GOT3 (cell line): Measurements from ENCODE around the gene WNT11.

Experiments used
- DNase-seq: peaks from one replicate; lab custom pipeline; 2025; ENCODE audit warnings: mixed read lengths; lab: John Stamatoyannopoulos, UW

WNT11 gene

DNA sequence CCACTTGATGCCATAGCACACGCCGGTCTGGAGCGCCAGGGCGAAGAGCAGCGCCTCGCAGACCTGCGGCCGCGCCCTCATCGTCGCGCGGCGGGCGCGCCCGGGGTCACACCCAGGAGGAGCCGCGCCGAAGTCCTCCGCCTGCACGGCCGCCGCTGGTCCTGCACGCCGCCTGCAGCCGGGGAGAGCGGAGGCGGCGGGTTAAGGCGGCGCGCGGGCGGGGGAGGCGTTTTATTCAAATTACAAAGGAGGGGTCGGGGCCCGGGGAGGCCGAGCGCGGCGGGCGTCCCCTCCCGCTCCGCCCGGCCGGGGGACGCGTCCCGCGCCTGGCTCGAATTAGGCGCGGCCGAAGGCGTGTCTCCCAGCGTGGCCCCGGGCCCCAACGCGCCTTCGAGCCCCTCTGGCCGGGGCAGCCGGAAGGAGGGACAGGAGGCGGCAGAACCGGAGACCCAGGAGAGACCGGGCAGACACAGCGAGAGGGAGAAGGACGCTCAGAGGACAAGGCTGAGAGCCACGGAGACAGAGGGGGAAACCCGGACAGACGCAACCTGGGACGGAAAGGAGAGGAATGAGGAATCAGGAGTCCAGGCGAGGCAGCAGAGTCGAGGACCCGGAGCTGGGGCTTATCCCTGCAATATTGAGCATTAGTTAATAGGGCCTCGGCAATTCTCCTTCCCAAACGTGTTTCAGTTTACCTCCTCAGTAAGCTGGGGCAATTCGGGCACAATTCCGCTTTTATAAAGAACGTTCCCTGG, at the start of gene WNT11:
Gene WNT11 (minus strand): TSS at position 176 of the 755 bp plus-strand sequence. CDS start 95 bp downstream, at position 81.
- DNase-seq, result no peak

DNA sequence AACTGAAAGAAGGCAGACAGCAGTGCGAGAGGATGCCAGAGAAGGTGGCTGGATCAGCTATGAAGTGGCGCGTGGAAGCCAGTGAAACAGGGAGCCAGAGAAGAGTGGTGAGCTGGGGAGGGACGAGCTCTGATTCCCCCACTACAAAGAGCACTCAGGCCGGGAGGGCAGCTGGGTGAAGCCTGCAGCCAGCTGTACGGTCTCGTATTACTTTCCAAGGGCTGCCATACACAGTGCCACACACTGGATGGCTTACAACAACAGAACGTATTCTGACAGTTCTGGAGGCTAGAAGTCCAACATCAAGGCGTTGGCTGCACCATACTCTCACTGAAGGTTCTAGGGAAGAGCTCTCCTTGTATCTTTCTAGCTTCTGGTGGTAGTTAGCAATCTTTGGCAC, 47.1 kb upstream of the WNT11 start:
- DNase-seq, result no peak

DNA sequence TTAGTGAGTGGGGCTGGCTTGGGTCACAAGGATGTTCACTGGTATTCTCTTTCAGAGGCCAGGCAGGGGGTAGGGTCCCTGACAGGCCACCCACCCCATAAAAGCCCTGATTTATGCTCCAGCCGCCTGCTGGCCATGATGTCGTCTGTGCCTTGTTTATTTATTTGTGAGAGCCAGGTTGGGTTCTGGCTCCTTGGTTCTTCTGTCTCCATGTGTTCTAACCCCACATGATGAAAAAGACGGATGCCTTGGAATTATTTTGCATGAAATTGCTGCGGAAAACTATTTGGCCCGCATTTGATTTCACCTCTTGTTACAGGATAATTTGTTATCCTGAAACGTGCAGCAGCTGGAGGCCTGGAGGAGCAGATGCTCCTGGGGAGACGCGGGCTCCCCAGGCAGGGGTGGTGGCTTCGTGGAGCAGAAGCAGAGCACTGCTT, 46.3 kb upstream of the WNT11 start:
- DNase-seq, result no peak

DNA sequence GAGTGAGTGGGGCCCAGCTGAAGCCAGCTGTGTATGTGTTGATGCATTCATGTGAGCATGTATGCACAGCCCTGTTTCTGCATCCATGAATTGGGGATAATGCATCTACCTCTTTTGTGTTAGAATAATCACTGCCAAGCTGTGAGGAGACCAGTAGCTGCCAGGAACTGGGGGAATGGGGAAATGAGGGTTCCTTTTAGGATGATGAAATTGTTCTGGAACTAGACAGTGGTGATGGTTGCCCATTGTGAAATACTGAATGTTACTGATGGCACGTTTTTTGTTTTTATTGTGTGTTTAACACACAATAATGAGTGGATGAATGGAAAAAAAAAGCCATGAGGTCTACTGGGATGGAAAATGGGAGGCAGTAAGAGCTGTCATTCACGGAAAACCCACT, 45.3 kb upstream of the WNT11 start:
- no peak for DNase-seq

DNA sequence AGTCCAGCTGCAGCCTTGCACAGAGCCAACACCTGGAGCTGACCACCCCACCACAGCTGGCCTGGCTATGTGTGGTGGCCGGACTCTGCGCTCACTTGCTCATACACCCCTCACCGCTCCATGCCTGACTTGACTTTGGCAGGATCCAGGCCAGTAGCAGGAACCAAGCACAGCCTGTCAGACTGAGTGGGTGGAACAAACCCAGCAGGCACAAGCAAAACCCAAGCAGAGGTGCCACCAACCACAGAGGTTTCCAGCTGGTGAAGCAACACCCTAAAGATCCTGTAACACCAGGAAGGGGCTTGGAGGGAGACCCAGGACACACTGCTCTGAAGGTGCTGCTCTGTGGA, 44.9 kb upstream of the WNT11 start:
- DNase-seq, result no peak

DNA sequence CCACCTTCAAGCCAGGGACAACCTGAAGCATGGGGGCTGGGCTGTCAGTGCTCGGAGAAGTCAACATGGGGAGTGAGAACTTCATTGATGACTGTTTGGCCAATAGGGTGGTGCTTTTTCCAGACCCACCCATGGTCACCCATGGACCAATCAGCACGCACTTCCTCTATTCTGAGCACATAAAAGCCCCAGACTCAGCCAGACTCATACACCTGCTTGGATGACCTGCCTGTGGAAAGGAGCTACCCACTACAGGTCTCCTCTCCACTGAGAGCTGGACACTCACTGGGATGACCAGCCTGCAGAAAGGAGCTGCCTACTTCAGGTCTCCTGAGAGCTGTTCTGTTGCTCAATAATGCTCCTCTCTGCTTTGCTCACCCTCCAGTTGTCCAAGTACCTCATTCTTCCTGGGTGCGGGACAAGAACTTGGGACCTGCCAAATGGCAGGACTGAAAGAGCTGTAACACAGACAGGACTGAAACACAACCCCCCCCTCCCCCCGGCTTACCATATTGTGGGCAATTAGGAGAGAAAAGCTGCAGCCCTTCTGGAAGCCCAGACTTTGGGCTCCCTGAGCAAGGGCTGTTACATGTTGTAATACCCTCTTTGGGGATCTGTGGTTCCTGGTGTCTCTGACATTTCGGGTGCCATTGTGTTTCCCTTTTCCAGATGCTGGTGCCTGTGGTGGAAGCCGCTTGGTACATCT, 44.4 kb upstream of the WNT11 start:
- DNase-seq, result no peak

DNA sequence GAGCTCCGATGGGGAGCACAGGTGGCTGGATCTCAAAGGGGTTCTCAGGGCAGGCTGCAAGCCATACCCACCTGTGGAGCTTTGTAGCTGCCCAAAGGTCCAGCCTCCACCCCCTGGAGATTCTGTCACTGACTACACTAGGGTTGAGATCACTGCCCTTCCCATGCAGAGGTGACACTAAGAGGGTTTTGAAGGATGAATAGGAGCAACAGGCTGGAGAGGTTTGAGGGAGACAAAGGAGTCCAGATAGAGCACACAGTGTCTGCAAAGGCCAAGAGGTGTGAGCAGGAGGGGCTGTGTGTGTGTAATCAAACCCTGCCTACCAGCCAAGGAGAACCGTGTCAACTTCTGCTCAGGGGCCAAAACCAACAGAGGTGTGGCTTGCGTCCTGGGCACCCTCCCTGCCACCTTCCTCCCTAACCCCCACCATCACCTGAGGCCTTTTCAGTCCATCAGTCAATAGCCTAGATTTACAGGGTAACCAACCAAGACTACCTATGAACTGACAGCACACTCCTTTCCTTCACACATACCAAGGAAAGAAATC, 43.0 kb upstream of the WNT11 start:
- no peak for DNase-seq

DNA sequence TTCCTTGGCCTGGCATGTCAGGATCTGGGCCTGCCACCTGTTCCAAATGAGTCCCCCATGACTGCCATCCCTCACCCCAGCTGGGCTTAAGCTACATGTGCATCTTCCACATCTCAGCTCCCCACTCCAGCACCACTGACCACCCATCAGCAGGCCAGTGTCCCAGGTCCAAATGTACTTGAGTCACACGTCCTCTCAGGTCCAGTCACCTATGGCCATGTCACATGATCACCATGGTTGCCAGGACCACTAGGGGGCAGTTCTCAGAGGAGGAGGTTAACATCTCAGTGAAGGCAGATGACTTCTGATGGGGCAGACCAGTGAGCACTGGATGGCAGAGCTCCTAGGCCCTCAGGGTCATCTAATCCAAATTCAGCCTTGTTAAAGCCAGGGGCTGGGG, 41.9 kb upstream of the WNT11 start:
- no peak for DNase-seq

DNA sequence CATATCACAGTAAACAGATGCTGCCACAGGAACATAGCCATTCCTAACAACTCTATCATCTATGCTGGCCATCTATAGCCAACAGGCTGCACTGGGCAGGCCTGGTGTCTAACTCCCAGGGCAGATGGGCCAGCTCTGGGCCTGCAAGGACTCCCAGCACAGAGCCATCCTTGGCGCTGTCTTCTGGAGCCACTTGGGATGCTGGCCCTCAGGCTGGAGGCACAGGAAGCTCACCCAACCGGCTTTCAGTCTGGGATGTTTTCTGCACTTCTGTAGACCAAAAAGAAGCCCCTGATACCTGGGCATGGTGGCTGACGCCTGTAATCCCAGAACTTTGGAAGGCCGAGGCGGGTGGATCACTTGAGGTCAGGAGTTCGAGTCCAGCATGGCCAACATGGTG, 40.8 kb upstream of the WNT11 start:
- no peak for DNase-seq

DNA sequence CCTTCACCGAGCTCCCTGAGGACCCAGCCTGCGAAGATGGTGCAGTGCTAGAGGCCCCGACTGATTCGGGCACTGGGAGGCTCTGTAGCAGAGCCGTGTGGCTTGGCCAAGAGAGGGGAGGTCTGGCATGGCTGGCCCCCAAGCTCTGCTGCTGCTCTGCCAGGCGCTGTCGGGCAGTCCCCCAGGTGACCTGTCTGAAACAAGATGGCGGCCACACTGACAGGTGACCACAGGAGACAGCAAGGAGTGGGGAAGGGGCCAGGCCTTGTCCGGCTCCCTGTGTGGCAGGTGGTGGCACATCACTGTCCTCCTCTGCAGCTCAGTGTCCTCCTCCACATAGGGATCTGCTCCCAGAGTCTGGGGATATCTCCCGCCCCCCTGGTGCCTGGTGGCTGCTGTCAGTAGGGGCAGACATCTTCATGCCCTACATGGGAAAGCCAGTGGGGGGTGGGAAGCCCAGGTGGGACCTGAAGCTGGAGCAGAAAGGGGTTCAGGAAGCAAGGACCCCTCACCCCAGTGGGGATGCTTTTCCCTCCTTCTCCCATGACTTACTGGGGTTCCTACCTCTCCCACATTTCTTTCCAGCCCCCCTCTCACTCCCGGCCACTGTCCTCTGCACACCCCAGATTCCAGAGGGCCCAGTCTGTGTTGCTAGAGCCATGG, 40.1 kb upstream of the WNT11 start:
- no peak for DNase-seq

DNA sequence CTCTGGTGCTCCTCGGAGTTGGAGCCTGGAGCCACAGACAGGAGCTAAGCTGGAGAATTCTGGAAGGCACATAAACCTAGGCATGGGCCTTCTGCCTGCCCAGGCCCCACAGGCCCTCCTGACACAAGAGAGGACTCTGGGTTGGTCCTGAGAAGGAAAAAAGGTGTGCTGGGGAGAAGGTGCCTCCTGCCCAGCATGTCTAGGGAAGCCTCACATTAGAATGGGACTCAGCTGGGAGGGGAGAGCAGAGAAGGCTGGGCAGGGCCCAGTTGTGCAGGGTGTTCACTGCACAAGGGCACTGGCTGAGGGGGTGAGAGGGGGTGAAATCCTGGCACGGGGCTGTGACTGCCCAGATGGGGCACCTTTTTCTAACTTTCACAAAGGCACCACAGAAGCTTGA, 39.4 kb upstream of the WNT11 start:
- DNase-seq, result no peak

DNA sequence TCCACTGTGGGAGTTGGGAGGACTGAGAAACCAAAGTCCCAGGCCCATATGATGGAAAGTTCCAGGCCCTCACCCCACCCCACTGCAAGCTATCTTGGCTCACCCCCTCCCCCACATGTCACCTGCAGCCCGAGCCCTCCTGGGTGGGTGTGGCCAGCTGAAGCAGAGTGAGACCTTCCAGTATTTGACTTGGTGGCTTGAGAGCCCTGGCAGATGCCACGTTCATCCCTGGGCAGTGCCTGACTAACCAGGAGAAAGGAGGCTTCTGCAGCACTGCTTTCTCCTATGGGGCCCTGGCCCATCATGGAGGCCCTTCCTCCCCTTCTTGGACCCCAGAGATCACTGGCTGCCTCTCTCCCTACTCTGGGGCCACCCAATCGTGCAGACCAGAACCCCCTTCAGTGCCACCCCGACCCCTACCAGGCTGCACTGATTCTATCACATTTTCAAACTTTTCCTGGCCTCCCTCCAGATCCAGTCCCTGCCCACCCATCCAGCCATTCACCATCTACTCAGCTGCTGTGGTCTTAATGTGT, 38.1 kb upstream of the WNT11 start:
- no peak for DNase-seq

DNA sequence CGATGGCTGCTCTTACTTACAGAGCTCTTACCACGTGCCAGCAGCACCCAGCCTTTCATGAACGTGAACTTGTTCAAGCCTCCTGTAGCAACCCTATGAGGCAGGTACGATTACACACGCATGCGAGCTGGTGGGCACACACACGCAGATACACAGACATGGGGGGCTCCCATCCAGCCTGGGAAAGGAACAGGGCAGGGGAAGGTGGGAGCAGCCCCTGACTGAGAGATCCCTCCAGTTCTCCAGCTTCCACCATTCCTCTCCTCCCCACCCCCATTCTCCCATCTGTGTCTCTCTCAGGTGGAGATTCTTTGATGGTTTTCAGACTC, 37.6 kb upstream of the WNT11 start:
- DNase-seq, result no peak

DNA sequence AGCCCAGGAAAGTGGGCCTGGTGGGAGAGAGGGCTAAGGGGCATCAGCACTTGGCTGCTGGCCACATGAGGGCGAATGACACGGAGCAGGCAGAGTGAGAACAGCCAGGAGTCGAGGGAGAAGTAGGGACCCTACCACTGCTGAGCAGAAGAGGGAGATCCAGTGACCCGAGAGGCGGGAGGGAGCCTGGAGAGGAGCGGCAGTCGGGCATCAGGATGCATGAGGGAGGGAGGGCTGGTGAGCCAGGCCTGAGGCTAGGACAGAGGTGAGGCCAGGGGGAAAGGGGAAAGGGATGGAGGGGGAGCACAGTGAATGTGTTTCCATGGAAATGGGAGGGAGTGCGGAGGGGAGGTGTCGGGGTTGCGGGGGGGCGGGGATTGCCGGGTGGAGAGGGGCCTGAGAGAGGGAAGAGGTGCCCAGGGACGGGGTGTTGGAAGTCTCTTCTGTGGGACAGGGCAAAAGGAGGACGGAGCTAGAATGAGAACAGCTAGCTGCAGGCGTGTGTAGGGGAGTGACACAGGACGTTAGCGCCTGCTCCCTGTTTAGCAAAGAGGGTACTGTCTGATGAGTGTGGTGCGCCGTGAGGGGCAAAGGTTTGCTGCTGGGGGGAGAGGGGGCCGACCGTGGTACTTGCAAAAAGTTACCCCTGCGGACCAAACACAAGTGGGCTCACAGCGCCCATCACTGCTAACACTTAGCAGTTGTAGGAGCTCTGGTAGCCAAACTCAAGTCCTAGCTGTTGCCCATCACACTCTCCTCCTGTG, 37.1 kb upstream of the WNT11 start:
- no peak for DNase-seq

DNA sequence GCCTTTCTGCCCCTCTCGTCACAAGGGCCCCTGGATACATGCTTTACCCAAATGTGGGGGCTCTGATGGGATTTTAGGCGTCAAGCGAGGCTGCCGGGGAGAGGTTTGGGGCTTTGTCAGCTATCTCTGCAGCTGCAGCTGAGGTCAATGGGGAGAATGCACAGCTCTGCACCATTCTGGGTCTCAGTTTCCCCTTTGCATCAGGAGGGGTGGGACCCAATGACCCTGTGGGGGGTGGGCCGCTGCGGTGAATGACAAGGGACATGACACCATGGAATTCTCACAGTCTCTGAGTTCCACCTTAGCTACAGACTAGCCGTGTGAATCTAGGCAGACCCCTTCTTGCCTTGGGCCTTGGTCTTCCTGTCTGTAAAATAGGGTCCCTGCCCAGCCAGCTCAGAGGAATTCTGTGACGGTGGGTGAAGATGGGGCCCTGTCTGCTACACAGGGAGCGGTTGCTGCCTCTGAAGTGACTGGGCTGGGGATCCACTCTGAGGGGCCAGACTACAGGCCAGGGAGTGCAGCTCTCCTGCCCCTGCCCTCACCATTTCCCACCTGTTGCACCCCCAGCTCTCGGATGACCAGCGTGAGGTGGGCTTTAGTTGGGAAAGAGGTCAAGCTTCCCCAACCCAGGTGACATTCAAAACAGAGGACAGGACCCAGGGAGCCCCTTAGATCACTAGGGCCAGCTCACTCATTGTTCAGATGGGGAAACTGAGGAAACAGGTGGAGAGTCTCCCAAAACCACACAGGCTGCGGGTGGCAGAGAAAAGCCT, 35.9 kb upstream of the WNT11 start:
- DNase-seq, result no peak

DNA sequence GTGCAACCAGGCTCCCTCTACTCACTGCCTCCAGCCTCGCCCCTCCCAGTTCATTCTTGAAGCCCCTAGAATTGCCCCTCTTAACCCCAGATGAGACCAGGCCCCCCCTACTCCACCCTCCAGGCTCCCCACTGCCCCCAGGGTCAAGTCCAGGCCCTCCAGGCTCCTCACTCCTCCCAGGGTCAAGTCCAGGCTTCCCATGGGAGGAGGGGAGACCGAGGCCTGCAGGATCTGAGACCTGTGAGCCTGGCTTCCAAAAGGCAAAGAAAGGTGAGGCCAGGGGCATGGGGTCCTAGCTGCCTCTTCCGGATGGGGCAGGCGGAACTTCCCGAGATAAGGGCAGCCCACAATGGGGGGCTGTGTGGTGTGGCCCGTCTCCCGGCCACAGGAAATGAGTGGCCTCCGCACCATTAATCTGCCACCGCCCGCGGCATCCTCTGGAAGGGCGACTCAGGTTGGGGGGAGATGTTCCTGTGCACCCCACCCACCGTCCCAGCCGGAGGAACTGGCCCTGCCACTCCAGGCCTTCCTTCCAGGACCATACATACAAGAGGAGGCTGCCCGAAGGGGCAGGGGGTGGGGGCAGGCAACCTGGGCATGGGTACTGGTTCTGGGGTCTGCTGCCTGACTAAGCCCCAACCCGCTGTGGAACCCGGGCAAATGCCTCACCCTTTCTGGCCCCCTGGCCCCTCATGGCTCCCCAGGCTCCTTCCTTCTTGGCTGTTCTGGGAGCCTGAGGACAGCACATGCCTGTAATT, 35.1 kb upstream of the WNT11 start:
- no peak for DNase-seq

DNA sequence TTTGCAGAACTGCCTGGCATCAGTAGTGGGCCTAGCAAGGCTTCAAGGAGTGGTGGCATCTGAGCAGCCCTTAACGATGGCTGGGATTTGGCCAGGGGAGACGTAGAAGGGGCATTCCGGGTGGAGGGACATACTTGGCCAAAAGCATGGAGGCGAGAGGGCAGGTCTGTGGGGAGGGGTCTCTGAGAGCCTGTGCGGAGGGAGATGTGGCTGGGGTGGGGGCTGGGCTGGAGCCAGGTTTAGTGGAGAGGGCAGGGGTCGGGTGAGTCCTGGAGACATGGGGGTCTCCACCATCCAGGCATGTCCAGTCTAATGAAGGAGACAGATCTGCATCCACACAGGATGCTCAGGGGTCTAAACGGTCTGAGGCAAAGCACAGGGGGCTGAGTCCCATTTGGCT, 34.4 kb upstream of the WNT11 start:
- no peak for DNase-seq

DNA sequence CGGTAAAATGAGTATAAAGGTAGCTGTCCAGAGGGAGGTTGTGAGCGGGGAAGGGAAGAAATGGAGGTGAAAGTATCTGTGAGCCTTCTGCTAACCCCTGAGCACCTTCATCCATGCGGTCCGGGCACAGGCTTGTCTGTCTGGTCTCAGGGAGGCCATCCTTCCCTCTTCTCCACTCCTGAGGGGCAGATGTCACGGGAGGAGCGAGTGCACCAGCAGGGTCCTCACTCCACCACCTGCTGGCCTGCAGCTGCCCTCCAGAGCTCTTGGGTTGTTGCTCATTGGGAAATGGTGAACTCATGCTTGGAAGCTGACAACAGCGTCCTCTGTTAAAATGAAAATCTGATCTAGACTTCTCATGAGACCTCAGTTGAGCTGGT, 33.8 kb upstream of the WNT11 start:
- DNase-seq, result no peak

DNA sequence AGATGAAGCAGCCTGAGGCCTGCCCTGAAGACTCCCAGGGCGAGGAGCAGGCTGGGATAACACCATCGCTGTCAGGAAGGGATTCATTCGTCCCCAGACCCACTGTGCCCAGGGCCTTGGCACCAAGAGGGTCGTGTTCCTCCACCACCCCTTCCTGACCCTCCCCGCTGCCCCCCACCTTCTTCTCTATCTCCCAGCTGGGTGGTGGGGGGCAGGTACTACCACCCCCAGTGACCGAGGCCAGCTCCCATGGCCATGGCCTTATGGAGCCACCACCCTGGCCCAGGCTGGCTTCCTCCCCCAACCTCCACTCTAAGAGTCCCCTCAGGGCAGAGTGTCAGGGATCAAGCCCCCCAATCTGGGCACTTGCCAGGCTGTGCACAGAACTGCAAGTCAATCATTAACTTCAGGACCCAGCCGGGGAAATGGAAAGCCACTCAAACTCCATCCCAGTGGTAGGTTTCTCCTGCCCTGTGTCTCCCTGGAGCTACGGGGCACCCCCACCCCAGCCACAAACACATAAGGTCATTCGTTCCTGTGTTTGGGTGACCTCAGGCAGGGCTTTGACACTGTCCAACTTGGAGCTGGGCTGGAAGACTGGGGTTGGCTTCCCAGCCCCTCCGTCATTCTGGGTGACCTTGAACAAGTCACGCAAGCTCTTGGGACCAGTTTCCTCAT, 33.3 kb upstream of the WNT11 start:
- no peak for DNase-seq

DNA sequence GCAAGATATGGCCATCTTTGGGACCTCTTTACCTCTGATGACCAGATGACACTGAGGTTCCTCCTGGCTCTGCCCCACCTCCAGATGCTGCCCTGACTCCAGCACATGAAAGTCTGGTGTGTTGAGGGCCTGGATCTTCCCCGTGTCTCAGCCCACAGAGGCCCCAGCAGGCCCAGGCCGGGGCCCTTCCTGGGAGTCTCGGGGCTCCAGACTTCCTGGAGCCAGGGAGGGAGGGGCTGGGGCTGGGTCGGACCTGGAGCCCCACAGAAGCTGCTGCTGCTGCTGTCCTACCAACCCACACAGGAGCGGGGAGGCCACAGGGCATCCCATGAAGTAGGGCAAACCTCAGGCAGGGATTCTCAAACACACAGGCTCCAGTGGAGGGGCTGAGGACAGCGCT, 32.2 kb upstream of the WNT11 start:
- DNase-seq, result no peak
